Stimulated activated naive B cell treated with anti-CD40 and anti-IgM and Interleukin-4, amounts not matched to agents 10 μg/mL and 1 μg/mL and 100 μg/mL, for 72 hours (primary cell): ENCODE measurements around the gene DEPP1.
"Not testable (repeated sequence)": the region's sequence is repeated elsewhere in the genome, so short reads cannot be mapped to it uniquely, and the experiment has no call there.

Experiments
- ATAC-seq, 2 donors: fragments of 150-1000 bp; cut with Tn5 transposase; replicated peaks; 2 replicates each; pipeline ENCODE4 v1.10.0; 2021; ENCODE audit warnings: moderate library complexity in 1 of 2
- DNase-seq: peaks from one replicate; pipeline ENCODE4 v3.0.0; 2021
- H3K27ac Mint-ChIP-seq: one replicate; pipeline ENCODE4 v1.8.0; 2022; ENCODE audit warnings: mild to moderate bottlenecking, mixed read lengths
- H3K27me3 Mint-ChIP-seq, 2 donors: one replicate each; pipeline ENCODE4 v1.8.0; 2022; ENCODE audit warnings: mixed read lengths in 2 of 2
- H3K36me3 Mint-ChIP-seq, 2 donors: one replicate each; pipeline ENCODE4 v1.8.0; 2022; ENCODE audit warnings: mixed read lengths in 2 of 2, mild to moderate bottlenecking in 1 of 2
- H3K4me1 Mint-ChIP-seq, 2 donors: one replicate each; pipeline ENCODE4 v1.8.0; 2022; ENCODE audit warnings: mixed read lengths in 2 of 2, mild to moderate bottlenecking in 1 of 2
- H3K4me3 Mint-ChIP-seq, 2 donors: one replicate each; pipeline ENCODE4 v1.8.0; 2022; ENCODE audit warnings: mild to moderate bottlenecking in 2 of 2, mixed read lengths in 2 of 2, moderate library complexity in 1 of 2
- H3K9me3 Mint-ChIP-seq, 2 donors: one replicate each; pipeline ENCODE4 v1.8.0; 2022; ENCODE audit warnings: mixed read lengths in 2 of 2, mild to moderate bottlenecking in 1 of 2

DEPP1 gene

GRCh38 chr10:44978570-44979280, at the start of gene DEPP1:
DEPP1 (minus strand) TSS chr10:44978809; CDS start chr10:44978030, 779 bp downstream.
- Mint-ChIP-seq H3K27ac (peak within 1 kb of the TSS; percentile 73), H3K4me3 (no peak within 1 kb of the TSS), H3K27me3 (peaks cover 0 to 9% of the 10 kb centered on the region in 2 donors), H3K4me1 (peaks cover 8 to 26% of the 10 kb centered on the region in 2 donors), H3K9me3 (no peaks in the 10 kb centered on the region), H3K36me3 (peaks cover 0 to 3% of the 10 kb centered on the region in 2 donors)
- DNase-seq, result no peak
- no peak for ATAC-seq

GRCh38 chr10:45023426-45023825, 44.8 kb upstream of the DEPP1 start:
- no peak for ATAC-seq
- H3K27ac Mint-ChIP-seq, result no peak overlapping the region
- peaks cover 0 to 5% of the 10 kb centered on the region in 2 donors for H3K27me3 Mint-ChIP-seq
- peaks cover 7 to 16% of the 10 kb centered on the region in 2 donors for H3K36me3 Mint-ChIP-seq
- H3K4me1 Mint-ChIP-seq, result no peaks in the 10 kb centered on the region
- no peak for DNase-seq
- no peak overlapping the region for H3K4me3 Mint-ChIP-seq
- peaks cover 9 to 18% of the 10 kb centered on the region in 2 donors for H3K9me3 Mint-ChIP-seq

- DNase-seq, result no peak
- peaks cover 0 to 2% of the 10 kb centered on the region in 2 donors for H3K36me3 Mint-ChIP-seq
- ATAC-seq, result no peak
These were observed 37.0 kb upstream of the DEPP1 start for GRCh38 chr10:45015590-45015989.

GRCh38 chr10:45014557-45014956, 35.9 kb upstream of the DEPP1 start:
- not testable (repeated sequence) for H3K9me3 Mint-ChIP-seq, H3K36me3 Mint-ChIP-seq, ATAC-seq, H3K27ac Mint-ChIP-seq, H3K27me3 Mint-ChIP-seq, DNase-seq, H3K4me3 Mint-ChIP-seq, H3K4me1 Mint-ChIP-seq

More at GRCh38 chr10:45015590-45015989, 37.0 kb upstream of the DEPP1 start:
- Mint-ChIP-seq H3K4me3 (no peak overlapping the region), H3K27me3 (no peaks in the 10 kb centered on the region), H3K9me3 (peaks cover 0 to 2% of the 10 kb centered on the region in 2 donors), H3K27ac (no peak overlapping the region), H3K4me1 (no peaks in the 10 kb centered on the region)

GRCh38 chr10:45008524-45009161, 30.0 kb upstream of the DEPP1 start:
- ATAC-seq (peak; percentile 79 to 85), DNase-seq (no peak)
- no peak overlapping the region for H3K4me3 Mint-ChIP-seq
- H3K4me1 Mint-ChIP-seq, result peaks cover 0 to 3% of the 10 kb centered on the region in 2 donors
- no peaks in the 10 kb centered on the region for H3K27me3 Mint-ChIP-seq
- no peak overlapping the region for H3K27ac Mint-ChIP-seq
- H3K9me3 Mint-ChIP-seq, result peaks cover 0 to 4% of the 10 kb centered on the region in 2 donors
- peaks cover 12 to 29% of the 10 kb centered on the region in 2 donors for H3K36me3 Mint-ChIP-seq

GRCh38 chr10:45006276-45007030, 27.8 kb upstream of the DEPP1 start:
- Mint-ChIP-seq H3K36me3 (peaks cover 18 to 42% of the 10 kb centered on the region in 2 donors), H3K9me3 (peaks cover 1 to 3% of the 10 kb centered on the region in 2 donors), H3K27ac (no peak overlapping the region), H3K4me3 (no peak overlapping the region), H3K27me3 (no peaks in the 10 kb centered on the region), H3K4me1 (peaks cover 6 to 7% of the 10 kb centered on the region in 2 donors)
- DNase-seq, result no peak
- no peak for ATAC-seq

GRCh38 chr10:45005284-45005683, 26.7 kb upstream of the DEPP1 start:
- Mint-ChIP-seq H3K27me3 (no peaks in the 10 kb centered on the region), H3K9me3 (peaks cover 1 to 3% of the 10 kb centered on the region in 2 donors), H3K4me3 (no peak overlapping the region), H3K27ac (no peak overlapping the region), H3K36me3 (peaks cover 18 to 42% of the 10 kb centered on the region in 2 donors), H3K4me1 (peaks cover 9 to 10% of the 10 kb centered on the region in 2 donors)
- DNase-seq (no peak), ATAC-seq (no peak)

GRCh38 chr10:45004661-45005060, 26.1 kb upstream of the DEPP1 start:
- no peak overlapping the region for H3K4me3 Mint-ChIP-seq
- peaks cover 18 to 42% of the 10 kb centered on the region in 2 donors for H3K36me3 Mint-ChIP-seq
- peaks cover 1 to 3% of the 10 kb centered on the region in 2 donors for H3K9me3 Mint-ChIP-seq
- no peak overlapping the region for H3K27ac Mint-ChIP-seq
- peaks cover 15% of the 10 kb centered on the region in 2 donors for H3K4me1 Mint-ChIP-seq
- ATAC-seq, result no peak
- DNase-seq, result no peak
- no peaks in the 10 kb centered on the region for H3K27me3 Mint-ChIP-seq

GRCh38 chr10:45003432-45004000, 24.9 kb upstream of the DEPP1 start:
- H3K27ac Mint-ChIP-seq, result peak overlapping the region; percentile 31
- no peak overlapping the region for H3K4me3 Mint-ChIP-seq

GRCh38 chr10:45001381-45002148, 23.0 kb upstream of the DEPP1 start:
- peak overlapping the region; percentile 91 to 93 for H3K4me3 Mint-ChIP-seq
- DNase-seq (peak; percentile 53), ATAC-seq (peak; percentile 83 to 84)
- H3K27ac Mint-ChIP-seq, result peak overlapping the region; percentile 96
- peaks cover 15 to 16% of the 10 kb centered on the region in 2 donors for H3K4me1 Mint-ChIP-seq
- H3K27me3 Mint-ChIP-seq, result no peaks in the 10 kb centered on the region
- peaks cover 1 to 3% of the 10 kb centered on the region in 2 donors for H3K9me3 Mint-ChIP-seq
- H3K36me3 Mint-ChIP-seq, result peaks cover 18 to 41% of the 10 kb centered on the region in 2 donors

More at GRCh38 chr10:45003432-45004000, 24.9 kb upstream of the DEPP1 start:
- ATAC-seq (no peak), DNase-seq (no peak)
- Mint-ChIP-seq H3K9me3 (peaks cover 1 to 3% of the 10 kb centered on the region in 2 donors), H3K36me3 (peaks cover 18 to 42% of the 10 kb centered on the region in 2 donors), H3K4me1 (peaks cover 15 to 16% of the 10 kb centered on the region in 2 donors), H3K27me3 (no peaks in the 10 kb centered on the region)

GRCh38 chr10:45000752-45001380, 22.3 kb upstream of the DEPP1 start, which contains the start of gene ZNF22:
ZNF22 (plus strand) TSS chr10:45000923; CDS start chr10:45003369, 2,446 bp downstream.
- H3K27me3 Mint-ChIP-seq, result no peaks in the 10 kb centered on the region
- ATAC-seq (peak; percentile 81 to 86), DNase-seq (peak; percentile 75)
- peak within 1 kb of the TSS; percentile 97 for H3K27ac Mint-ChIP-seq
- peak within 1 kb of the TSS; percentile 91 to 93 for H3K4me3 Mint-ChIP-seq
- peaks cover 16 to 20% of the 10 kb centered on the region in 2 donors for H3K4me1 Mint-ChIP-seq
- peaks cover 18 to 34% of the 10 kb centered on the region in 2 donors for H3K36me3 Mint-ChIP-seq
- H3K9me3 Mint-ChIP-seq, result peaks cover 1 to 3% of the 10 kb centered on the region in 2 donors

- H3K27ac Mint-ChIP-seq, result peak overlapping the region; percentile 97
These were observed 21.6 kb upstream of the DEPP1 start for GRCh38 chr10:45000138-45000751.

More at GRCh38 chr10:45000138-45000751, 21.6 kb upstream of the DEPP1 start:
- H3K36me3 Mint-ChIP-seq, result peaks cover 18 to 28% of the 10 kb centered on the region in 2 donors
- H3K27me3 Mint-ChIP-seq, result no peaks in the 10 kb centered on the region
- DNase-seq (no peak), ATAC-seq (peak; percentile 5 to 9)
- peaks cover 1 to 3% of the 10 kb centered on the region in 2 donors for H3K9me3 Mint-ChIP-seq
- H3K4me1 Mint-ChIP-seq, result peaks cover 15 to 20% of the 10 kb centered on the region in 2 donors
- H3K4me3 Mint-ChIP-seq, result peak overlapping the region; percentile 91 to 93
